Thyroid gland (tissue), 4 donors: Measurements from ENCODE around the gene DNM2. TPM values are rescaled to one million over a fixed set of nuclear protein-coding genes. Genes with fewer than 3 reads are reported as not detected.

Experiments
- DNase-seq, 2 donors: peaks; one replicate each; pipeline ENCODE4 v3.0.0-alpha.2; 2019
- H3K27ac ChIP-seq, 3 donors: fragments of 200-600 bp; sonication (generic); 1 replicate in 2 of 3; 2 replicates in 1 of 3; pipeline ENCODE4 v1.5.1; 2016 to 2019; ENCODE audit warnings: mild to moderate bottlenecking in 1 of 3, moderate library complexity in 1 of 3
- H3K27me3 ChIP-seq: fragments of 200-600 bp; sonication (generic); one replicate; pipeline ENCODE4 v1.5.1; 2019
- H3K36me3 ChIP-seq, 2 donors: fragments of 200-600 bp; sonication (generic); one replicate each; pipeline ENCODE4 v1.5.1; 2016 to 2019
- H3K4me1 ChIP-seq, 2 donors: fragments of 200-600 bp; sonication (generic); one replicate each; pipeline ENCODE4 v1.5.1; 2017 to 2019
- H3K4me3 ChIP-seq, 3 donors: fragments of 200-600 bp; sonication (generic); replicated peaks in 1 of 3; 1 replicate in 2 of 3; 2 replicates in 1 of 3; pipeline ENCODE4 v1.5.1; 2016; ENCODE audit warnings: mild to moderate bottlenecking in 1 of 3
- H3K9me3 ChIP-seq: fragments of 200-600 bp; sonication (generic); one replicate; pipeline ENCODE4 v1.5.1; 2017
- CTCF ChIP-seq, 6 experiments: fragments of 200-600 bp in 3 of 6; fragments of 450-650 bp in 3 of 6; sonication (generic) in 3 of 6; IDR thresholded peaks; one replicate each; pipeline ENCODE4 v1.5.1; 2016 to 2019; ENCODE audit warnings: antibody characterized with exemption in 6 of 6, mild to moderate bottlenecking in 2 of 6, inconsistent platforms in 1 of 6, moderate library complexity in 1 of 6
- POLR2A ChIP-seq, 2 donors: fragments of 450-650 bp; IDR thresholded peaks; one replicate each; pipeline ENCODE4 v1.6.1; 2017; ENCODE audit warnings: antibody characterized with exemption in 2 of 2, mild to moderate bottlenecking in 2 of 2, moderate library complexity in 1 of 2
- WGBS, 2 donors: methylation state at CpG; one replicate each; pipeline ENCODE4 v1.1.5; 2017; 5-methylcytosine and 5-hydroxymethylcytosine counted together
- intact Hi-C: fragments of 100-400 bp; cut with DNase I; formaldehyde crosslinking; loops from one replicate; pipeline ENCODE4 v1.15.1; 2023
- total RNA-seq, 4 donors: library from RNA; depleted of rRNA; stranded (reverse); fragments of >200 nt; gene quantifications; one replicate each; pipeline ENCODE4 v1.2.3, GENCODE V29; 2016

The DNM2 gene
- total RNA-seq, 4 donors from 2014 or later = 95.1 to 155 (median 120) TPM

- intact Hi-C loops = no loop called here
- no peaks in the 10 kb centered on the region for H3K36me3 ChIP-seq
- no peak for TF ChIP-seq POLR2A (IDR thresholded peaks at IDR 0.05)
- no peak for TF ChIP-seq CTCF (IDR thresholded peaks at IDR 0.05)
- no peak overlapping the region for H3K4me3 ChIP-seq
- DNase-seq = no peak
- H3K27me3 ChIP-seq = no peaks in the 10 kb centered on the region
- WGBS, 2 donors = 95 to 98% methylated on average over 13 to 16 of the region's 16 CpGs
- peak overlapping the region in 1 of 3 donors; percentile 79 for H3K27ac ChIP-seq
- no peaks in the 10 kb centered on the region for H3K9me3 ChIP-seq
- peaks cover 13 to 17% of the 10 kb centered on the region in 2 donors for H3K4me1 ChIP-seq
Measured at GRCh38 chr19:10707440-10707839, 10.4 kb upstream of the DNM2 start.

- H3K27me3 ChIP-seq = no peaks in the 10 kb centered on the region
- 44 to 58% methylated on average over 7 of the region's 7 CpGs for WGBS, 2 donors
- H3K4me1 ChIP-seq = peaks cover 20 to 26% of the 10 kb centered on the region in 2 donors
- H3K27ac ChIP-seq = peak overlapping the region in 2 of 3 donors; percentile 39 to 79
- intact Hi-C loops = no loop called here
- TF ChIP-seq CTCF (IDR thresholded peaks at IDR 0.05) = no peak
- TF ChIP-seq POLR2A (IDR thresholded peaks at IDR 0.05) = peak in 1 of 2 donors; percentile 15
- no peaks in the 10 kb centered on the region for H3K36me3 ChIP-seq
- H3K4me3 ChIP-seq = no peak overlapping the region
- H3K9me3 ChIP-seq = no peaks in the 10 kb centered on the region
- peak; percentile 62 to 64 for DNase-seq
Measured at GRCh38 chr19:10708291-10708690, 9.6 kb upstream of the DNM2 start.

- peaks cover 17 to 22% of the 10 kb centered on the region in 2 donors for H3K4me1 ChIP-seq
- no peak overlapping the region for H3K4me3 ChIP-seq
- no peaks in the 10 kb centered on the region for H3K27me3 ChIP-seq
- no peak for TF ChIP-seq CTCF (IDR thresholded peaks at IDR 0.05)
- TF ChIP-seq POLR2A (IDR thresholded peaks at IDR 0.05) = no peak
- intact Hi-C loops = no loop called here
- peak overlapping the region in 1 of 3 donors; percentile 24 for H3K27ac ChIP-seq
- DNase-seq = no peak
- H3K9me3 ChIP-seq = no peaks in the 10 kb centered on the region
- no peaks in the 10 kb centered on the region for H3K36me3 ChIP-seq
- WGBS, 2 donors = 75 to 78% methylated on average over 14 of the region's 14 CpGs
Measured at GRCh38 chr19:10712045-10712444, 5.8 kb upstream of the DNM2 start.

GRCh38 chr19:10712754-10713153 is 5.1 kb upstream of the DNM2 start:
- no peaks in the 10 kb centered on the region for H3K27me3 ChIP-seq
- H3K4me1 ChIP-seq = peaks cover 17 to 21% of the 10 kb centered on the region in 2 donors
- H3K4me3 ChIP-seq = no peak overlapping the region
- no peaks in the 10 kb centered on the region for H3K9me3 ChIP-seq
- H3K36me3 ChIP-seq = no peaks in the 10 kb centered on the region
- no peak overlapping the region for H3K27ac ChIP-seq
- 70 to 94% methylated on average over 13 of the region's 23 CpGs for WGBS, 2 donors
- peak; percentile 40 to 54 for DNase-seq
- TF ChIP-seq CTCF (IDR thresholded peaks at IDR 0.05) (no peak), POLR2A (IDR thresholded peaks at IDR 0.05) (no peak)
- intact Hi-C loops = no loop called here

- peaks cover 17% of the 10 kb centered on the region in 2 donors for H3K4me1 ChIP-seq
- H3K9me3 ChIP-seq = no peaks in the 10 kb centered on the region
- intact Hi-C loops = no loop called here
- H3K36me3 ChIP-seq = no peaks in the 10 kb centered on the region
- no peak for TF ChIP-seq CTCF (IDR thresholded peaks at IDR 0.05)
- no peak for TF ChIP-seq POLR2A (IDR thresholded peaks at IDR 0.05)
- H3K27me3 ChIP-seq = no peaks in the 10 kb centered on the region
- no peak for DNase-seq
- 62 to 81% methylated on average over 3 to 5 of the region's 5 CpGs for WGBS, 2 donors
- no peak overlapping the region for H3K4me3 ChIP-seq
- H3K27ac ChIP-seq = no peak overlapping the region
Measured at GRCh38 chr19:10713317-10713716, 4.6 kb upstream of the DNM2 start.
